ENCODE measurements around the gene DGKB.

GRCh38 chr7:14197280-14197679 lies 705.3 kb downstream of the DGKB start:
- TF ChIP-seq POLR2AphosphoS5 (IDR thresholded peaks at IDR 0.05; ENCODE audit: low read depth, low read length) (no peak), POLR2A (IDR thresholded peaks at IDR 0.05; ENCODE audit: low read depth, low read length) (no peak), PAX5 (IDR thresholded peaks at IDR 0.05; ENCODE audit: insufficient read depth, low read length, severe bottlenecking) (no peak), TAF1 (IDR thresholded peaks at IDR 0.05; ENCODE audit: low read depth, low read length) (no peak), SPI1 (IDR thresholded peaks at IDR 0.05; ENCODE audit: low read depth, low read length) (no peak)
